Astrocyte (in vitro differentiated cells and primary cell): ENCODE data around the gene PTPRC. TPM values are rescaled to one million over a fixed set of nuclear protein-coding genes. Genes with fewer than 3 reads are reported as not detected.

Experiments
- DNase-seq: peaks from one replicate; pipeline ENCODE4 v3.0.0-alpha.2; 2010; ENCODE audit warnings: low read depth
- FAIRE-seq: peaks from 2 replicates; lab custom pipeline; 2011; peaks lifted over from hg19 to GRCh38; lab: Jason Lieb, UNC
- H2AFZ ChIP-seq: 2 replicates; pipeline ENCODE4 v1.6.0; 2012; ENCODE audit warnings: low read depth, low read length, inconsistent platforms
- H3K27ac ChIP-seq: 2 replicates; pipeline ENCODE4 v1.5.1; 2011; ENCODE audit warnings: low read depth, low read length, inconsistent platforms
- H3K27me3 ChIP-seq: 2 replicates; pipeline ENCODE4 v1.6.0; 2011; ENCODE audit warnings: low read length, inconsistent platforms; ENCODE audit not compliant: insufficient read depth
- H3K36me3 ChIP-seq: 2 replicates; pipeline ENCODE4 v1.5.1; 2011; ENCODE audit warnings: low read length, inconsistent platforms; ENCODE audit not compliant: insufficient read depth
- H3K4me1 ChIP-seq: 2 replicates; pipeline ENCODE4 v1.5.1; 2011; ENCODE audit warnings: low read length, inconsistent platforms; ENCODE audit not compliant: insufficient read depth
- H3K4me2 ChIP-seq: 2 replicates; pipeline ENCODE4 v1.6.0; 2012; ENCODE audit warnings: low read length, inconsistent platforms
- H3K4me3 ChIP-seq: 2 replicates; pipeline ENCODE4 v1.5.1; 2011; ENCODE audit warnings: low read depth, mild to moderate bottlenecking, low read length, inconsistent platforms; ENCODE audit not compliant: insufficient read depth
- H3K79me2 ChIP-seq: 2 replicates; pipeline ENCODE4 v1.6.0; 2012; ENCODE audit warnings: mild to moderate bottlenecking, low read length, inconsistent platforms; ENCODE audit not compliant: insufficient read depth
- H3K9ac ChIP-seq: 2 replicates; pipeline ENCODE4 v1.6.0; 2012; ENCODE audit warnings: mild to moderate bottlenecking, low read length, inconsistent platforms
- H3K9me3 ChIP-seq: 2 replicates; pipeline ENCODE4 v1.5.1; 2012; ENCODE audit warnings: low read depth, mild to moderate bottlenecking, low read length, inconsistent platforms; ENCODE audit not compliant: insufficient read depth
- H4K20me1 ChIP-seq: 2 replicates; pipeline ENCODE4 v1.6.0; 2012; ENCODE audit warnings: low read length, inconsistent platforms; ENCODE audit not compliant: insufficient read depth
- H3K27ac Mint-ChIP-seq: one replicate; pipeline ENCODE4 v1.8.0; 2021; ENCODE audit warnings: mild to moderate bottlenecking, mixed read lengths; ENCODE audit not compliant: unreplicated experiment
- H3K27me3 Mint-ChIP-seq: one replicate; pipeline ENCODE4 v1.8.0; 2021; ENCODE audit warnings: low read depth, mixed read lengths; ENCODE audit not compliant: unreplicated experiment
- H3K36me3 Mint-ChIP-seq: one replicate; pipeline ENCODE4 v1.8.0; 2021; ENCODE audit warnings: low read depth, mixed read lengths; ENCODE audit not compliant: unreplicated experiment
- H3K4me1 Mint-ChIP-seq: one replicate; pipeline ENCODE4 v1.8.0; 2021; ENCODE audit warnings: low read depth, mixed read lengths; ENCODE audit not compliant: unreplicated experiment
- H3K4me3 Mint-ChIP-seq: one replicate; pipeline ENCODE4 v1.8.0; 2021; ENCODE audit warnings: mild to moderate bottlenecking, moderate library complexity, mixed read lengths; ENCODE audit not compliant: unreplicated experiment
- H3K9me3 Mint-ChIP-seq: one replicate; pipeline ENCODE4 v1.8.0; 2021; ENCODE audit warnings: mild to moderate bottlenecking, mixed read lengths; ENCODE audit not compliant: unreplicated experiment
- CTCF ChIP-seq: IDR thresholded peaks from 2 replicates; pipeline ENCODE4 v1.5.1; 2011; ENCODE audit warnings: low read depth, mild to moderate bottlenecking, inconsistent platforms, low read length, moderate library complexity; ENCODE audit not compliant: insufficient read depth
- EZH2 ChIP-seq: IDR thresholded peaks from 2 replicates; pipeline ENCODE4 v1.6.1; 2012; ENCODE audit warnings: mild to moderate bottlenecking, low read length, inconsistent platforms; ENCODE audit not compliant: insufficient read depth
- total RNA-seq: library from RNA; stranded (reverse); gene quantifications from 2 replicates; pipeline ENCODE4 v1.2.1, GENCODE V29; 2021

PTPRC gene
- total RNA-seq, 1 donor from 2014 or later = 0.20 TPM

DNA sequence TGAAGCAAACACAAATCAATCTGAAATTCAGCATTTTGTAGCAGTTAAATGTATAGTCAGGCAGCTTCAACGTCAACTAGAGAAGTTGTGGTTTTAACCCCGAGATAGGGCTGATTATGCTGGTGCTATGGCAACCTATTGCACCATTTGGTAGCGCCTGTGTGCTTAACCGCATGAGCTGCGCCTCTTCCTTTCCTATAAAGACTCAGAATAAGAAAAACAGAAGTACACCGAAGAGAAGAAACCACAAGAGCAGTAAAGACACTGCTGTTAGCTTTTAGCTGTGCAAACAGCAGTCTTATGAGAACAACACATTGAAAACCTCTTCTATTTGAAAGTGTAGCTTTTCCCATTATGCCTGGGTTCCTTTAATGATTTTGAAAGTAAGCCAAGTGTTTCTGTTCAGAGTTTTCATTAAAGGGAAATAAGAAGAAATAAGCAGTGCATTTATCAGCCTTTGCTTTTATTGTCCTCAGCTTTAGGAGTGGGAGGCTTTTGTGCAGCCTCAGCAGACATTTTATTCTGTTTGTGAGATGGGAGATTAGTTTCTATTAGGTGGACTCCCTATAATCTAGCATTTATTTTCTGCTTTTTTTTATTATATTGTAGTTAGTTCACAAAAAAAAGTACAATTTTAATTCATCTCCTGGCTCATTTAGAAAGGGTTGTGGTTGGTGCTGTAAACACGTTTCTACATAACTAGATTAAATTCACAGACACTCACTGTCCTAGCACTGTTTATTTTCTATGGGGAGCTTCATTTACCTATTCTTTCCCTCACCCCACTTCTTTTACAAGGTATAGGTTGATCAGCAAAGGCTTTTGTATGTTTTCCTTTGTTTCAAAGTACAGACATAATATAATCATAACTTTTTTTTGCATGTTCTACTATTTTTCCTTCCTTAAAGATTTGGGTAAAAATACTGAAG, 43.3 kb downstream of the PTPRC start:
- Histone ChIP-seq H3K4me2 (peak overlapping the region; percentile 83), H3K9ac (peak overlapping the region; percentile 77), H3K4me3 (peak overlapping the region; percentile 49), H2AFZ (peak overlapping the region; percentile 23), H3K36me3 (no peaks in the 10 kb centered on the region), H3K27ac (peak overlapping the region; percentile 86), H3K4me1 (peaks cover 18% of the 10 kb centered on the region), H3K79me2 (no peaks in the 10 kb centered on the region), H3K9me3 (no peaks in the 10 kb centered on the region), H4K20me1 (no peaks in the 10 kb centered on the region), H3K27me3 (no peaks in the 10 kb centered on the region)
- H3K4me3 Mint-ChIP-seq = peak overlapping the region; percentile 47
- H3K36me3 Mint-ChIP-seq = no peaks in the 10 kb centered on the region
- peak overlapping the region; percentile 94 for H3K27ac Mint-ChIP-seq
- no peaks in the 10 kb centered on the region for H3K27me3 Mint-ChIP-seq
- H3K9me3 Mint-ChIP-seq = no peaks in the 10 kb centered on the region
- FAIRE-seq (peak; percentile 92), DNase-seq (peak; percentile 98)
- TF ChIP-seq EZH2 (no peak), CTCF (no peak)
- peaks cover 20% of the 10 kb centered on the region for H3K4me1 Mint-ChIP-seq

DNA sequence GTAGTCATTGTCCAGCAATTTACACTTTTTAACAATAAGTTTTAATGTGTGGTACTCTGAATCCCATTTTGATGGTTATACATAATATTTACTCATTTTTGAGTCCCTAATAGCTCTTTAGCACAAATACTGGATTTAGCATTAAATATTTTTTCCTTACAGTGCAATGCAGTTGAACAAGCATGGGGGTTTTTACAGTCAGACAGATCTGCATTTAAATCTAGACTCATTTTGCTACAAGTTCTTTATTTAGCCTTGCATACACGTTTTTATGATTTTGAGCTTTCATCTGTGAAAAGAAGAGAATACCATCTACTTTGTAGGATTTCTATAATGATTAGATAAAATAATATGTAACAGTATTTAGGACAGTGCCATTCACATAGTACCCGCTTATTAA, 44.0 kb downstream of the PTPRC start:
- TF ChIP-seq CTCF (no peak), EZH2 (no peak)
- no peaks in the 10 kb centered on the region for H4K20me1 ChIP-seq
- DNase-seq (no peak), FAIRE-seq (no peak)
- H3K27ac ChIP-seq = peak overlapping the region; percentile 86
- Mint-ChIP-seq H3K27ac (peak overlapping the region; percentile 94), H3K36me3 (no peaks in the 10 kb centered on the region), H3K9me3 (no peaks in the 10 kb centered on the region), H3K4me1 (peaks cover 18% of the 10 kb centered on the region), H3K4me3 (no peak overlapping the region), H3K27me3 (no peaks in the 10 kb centered on the region)
- H3K4me3 ChIP-seq = no peak overlapping the region
- H3K9ac ChIP-seq = peak overlapping the region; percentile 77
- H3K79me2 ChIP-seq = no peaks in the 10 kb centered on the region
- H2AFZ ChIP-seq = no peak overlapping the region
- H3K36me3 ChIP-seq = no peaks in the 10 kb centered on the region
- no peaks in the 10 kb centered on the region for H3K9me3 ChIP-seq
- peaks cover 18% of the 10 kb centered on the region for H3K4me1 ChIP-seq
- H3K4me2 ChIP-seq = no peak overlapping the region
- no peaks in the 10 kb centered on the region for H3K27me3 ChIP-seq

DNA sequence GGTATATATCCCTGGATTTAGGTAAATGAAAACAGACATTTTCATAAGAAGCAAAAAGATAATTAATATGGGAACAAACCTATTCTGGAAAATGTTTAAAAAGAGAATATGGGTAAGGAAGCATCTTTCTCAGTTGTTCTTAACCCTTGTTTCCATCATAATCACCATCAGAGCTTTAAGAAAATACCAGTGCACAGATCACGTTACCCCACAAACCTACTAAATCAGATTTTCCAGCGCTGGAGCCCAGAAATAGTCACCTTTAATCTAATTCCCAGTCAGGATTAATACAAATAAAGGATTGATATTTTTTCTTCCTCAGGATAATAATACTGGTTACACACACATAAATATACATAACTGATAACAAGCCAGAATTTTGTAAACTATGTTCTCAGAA, 44.6 kb downstream of the PTPRC start:
- FAIRE-seq = no peak

More for the DNA sequence above, 44.6 kb downstream of the PTPRC start:
- no peak overlapping the region for H3K27ac Mint-ChIP-seq
- H3K9me3 Mint-ChIP-seq = no peaks in the 10 kb centered on the region
- Histone ChIP-seq H3K36me3 (no peaks in the 10 kb centered on the region), H4K20me1 (no peaks in the 10 kb centered on the region), H3K4me1 (peaks cover 18% of the 10 kb centered on the region), H3K27me3 (no peaks in the 10 kb centered on the region), H3K79me2 (no peaks in the 10 kb centered on the region), H3K4me3 (no peak overlapping the region), H2AFZ (no peak overlapping the region), H3K9me3 (no peaks in the 10 kb centered on the region), H3K4me2 (no peak overlapping the region), H3K27ac (no peak overlapping the region), H3K9ac (no peak overlapping the region)
- DNase-seq = no peak
- H3K4me3 Mint-ChIP-seq = no peak overlapping the region
- H3K36me3 Mint-ChIP-seq = no peaks in the 10 kb centered on the region
- peaks cover 18% of the 10 kb centered on the region for H3K4me1 Mint-ChIP-seq
- no peak for TF ChIP-seq EZH2
- no peaks in the 10 kb centered on the region for H3K27me3 Mint-ChIP-seq
